BJ (cell line): ENCODE measurements around the gene KCNQ1. TPM values are rescaled to one million over a fixed set of nuclear protein-coding genes. Genes with fewer than 3 reads are reported as not detected.

Experiments used
- CTCF ChIA-PET: fragments of 350-600 bp; formaldehyde crosslinking; extraction: SDS; loops from one replicate; lab custom pipeline; 2021; ENCODE audit warnings: antibody characterized with exemption, inconsistent platforms; lab: Yijun Ruan, JAX
- POLR2A ChIA-PET: fragments of 300-600 bp; sonication (Branson Sonifier 250); formaldehyde crosslinking; extraction: SDS; loops from one replicate; lab custom pipeline; 2021; ENCODE audit warnings: antibody characterized with exemption; lab: Charles Lee
- DNase-seq: peaks from one replicate; pipeline ENCODE4 v3.0.0-alpha.2; 2011; ENCODE audit warnings: low read depth
- H3K27me3 ChIP-seq: 2 replicates; pipeline ENCODE4 v1.6.0; 2011; ENCODE audit warnings: low read length; ENCODE audit not compliant: control insufficient read depth, insufficient read depth
- H3K36me3 ChIP-seq: 2 replicates; pipeline ENCODE4 v1.5.1; 2011; ENCODE audit warnings: low read length; ENCODE audit not compliant: control insufficient read depth, insufficient read depth
- H3K4me3 ChIP-seq: 2 replicates; pipeline ENCODE4 v1.5.1; 2011; ENCODE audit warnings: low read depth, mild to moderate bottlenecking, control low read depth, low read length
- CTCF ChIP-seq: IDR thresholded peaks from 2 replicates; pipeline ENCODE4 v1.5.1; 2011; ENCODE audit warnings: low read depth, mild to moderate bottlenecking, control low read depth, inconsistent platforms, low read length, moderate library complexity; ENCODE audit not compliant: insufficient read depth
- polyA plus RNA-seq: library from polyadenylated mRNA; depleted of rRNA; stranded (reverse); fragments of >200 nt; gene quantifications from 2 replicates; pipeline ENCODE4 v1.2.3, GENCODE V29; 2011

The KCNQ1 gene
- polyA plus RNA-seq, 1 experiment: not detected

- no peak overlapping the region for H3K4me3 ChIP-seq
- ChIA-PET CTCF (no interaction called here), POLR2A (no interaction called here)
- no peaks in the 10 kb centered on the region; the same call in 1 of the 2 replicates for H3K27me3 ChIP-seq
- DNase-seq: no peak
- H3K36me3 ChIP-seq: no peaks in the 10 kb centered on the region
- TF ChIP-seq CTCF: no peak
Measured at GRCh38 chr11:2739531-2740274, 294.9 kb downstream of the KCNQ1 start.

GRCh38 chr11:2740275-2740940, 295.6 kb downstream of the KCNQ1 start:
- DNase-seq: no peak
- no peaks in the 10 kb centered on the region for H3K36me3 ChIP-seq
- ChIA-PET POLR2A (no interaction called here), CTCF (interaction anchor here (0.7 kb wide), 1 partner anchor 54 kb away, joined by 3 read pairs; no protein-coding TSS in a partner anchor)
- no peak for TF ChIP-seq CTCF
- H3K4me3 ChIP-seq: no peak overlapping the region
- H3K27me3 ChIP-seq: no peaks in the 10 kb centered on the region

GRCh38 chr11:2741006-2741376, 296.2 kb downstream of the KCNQ1 start:
- no peak for DNase-seq
- Histone ChIP-seq H3K4me3 (no peak overlapping the region), H3K27me3 (no peaks in the 10 kb centered on the region), H3K36me3 (no peaks in the 10 kb centered on the region)
- TF ChIP-seq CTCF: no peak
- CTCF ChIA-PET: interaction anchor here (0.6 to 1.0 kb wide), 3 partner anchors 53 to 287 kb away, joined by 3 to 4 read pairs (median 3); no protein-coding TSS in a partner anchor
- POLR2A ChIA-PET: no interaction called here

GRCh38 chr11:2741377-2742131, 296.7 kb downstream of the KCNQ1 start:
- Histone ChIP-seq H3K27me3 (no peaks in the 10 kb centered on the region), H3K4me3 (no peak overlapping the region), H3K36me3 (no peaks in the 10 kb centered on the region)
- ChIA-PET CTCF (interaction anchor here (0.6 to 1.2 kb wide), 4 partner anchors 12 to 288 kb away, joined by 3 to 4 read pairs (median 3); no protein-coding TSS in a partner anchor), POLR2A (no interaction called here)
- no peak for DNase-seq
- no peak for TF ChIP-seq CTCF

GRCh38 chr11:2742201-2742600, 297.4 kb downstream of the KCNQ1 start:
- H3K4me3 ChIP-seq: no peak overlapping the region
- no peaks in the 10 kb centered on the region for H3K27me3 ChIP-seq
- no peak for TF ChIP-seq CTCF
- ChIA-PET POLR2A (no interaction called here), CTCF (interaction anchor here (0.7 to 1.4 kb wide), 3 partner anchors 11 to 145 kb away, joined by 3 to 4 read pairs (median 3); no protein-coding TSS in a partner anchor)
- no peaks in the 10 kb centered on the region for H3K36me3 ChIP-seq
- DNase-seq: no peak
